HG02943 (cell line): ENCODE measurements around the gene GNAL.

Experiments
- ATAC-seq: cut with Tn5 transposase; IDR thresholded peaks from one replicate; pipeline ENCODE4 v1.9.1; 2021; ENCODE audit warnings: mild to moderate bottlenecking, low read depth, moderate library complexity; ENCODE audit not compliant: unreplicated experiment

The GNAL gene

DNA sequence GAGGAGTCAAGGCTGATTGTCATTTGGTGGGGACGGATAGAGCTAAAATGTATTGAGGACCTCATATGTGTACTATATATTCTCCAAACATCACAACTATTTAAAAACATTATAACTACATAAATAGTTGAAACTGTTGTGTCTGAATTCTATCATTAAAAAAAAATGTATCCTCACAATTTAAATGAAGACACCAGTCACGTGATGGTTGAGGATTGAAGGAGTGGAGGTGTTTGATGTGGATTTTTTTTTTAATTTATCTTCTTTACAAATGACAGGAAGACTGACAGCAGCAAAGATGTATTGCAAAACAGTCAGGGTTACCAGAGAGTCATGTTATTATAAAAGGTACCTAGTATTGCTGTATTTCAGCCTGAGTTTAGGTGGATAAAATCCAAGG is 30.0 kb downstream of the GNAL start:
- ATAC-seq, result no peak

DNA sequence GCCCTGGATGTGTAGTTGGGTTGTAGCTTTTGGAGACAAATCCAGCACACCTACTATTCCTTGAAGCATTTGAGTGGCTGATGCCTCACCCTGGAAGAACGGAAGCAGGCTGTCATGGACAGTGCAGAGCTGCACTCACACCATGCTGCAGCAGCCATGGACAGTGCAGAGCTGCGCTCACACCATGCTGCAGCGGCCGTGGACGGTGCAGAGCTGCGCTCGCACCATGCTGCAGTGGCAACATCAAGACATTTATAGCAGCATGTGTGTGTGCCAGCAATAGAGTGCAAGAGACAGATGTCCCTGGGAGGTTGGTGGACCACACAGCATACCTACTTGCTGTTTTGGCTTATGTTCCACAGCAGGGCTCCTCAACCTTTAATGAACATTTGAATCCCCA is 30.6 kb downstream of the GNAL start:
- no peak for ATAC-seq

DNA sequence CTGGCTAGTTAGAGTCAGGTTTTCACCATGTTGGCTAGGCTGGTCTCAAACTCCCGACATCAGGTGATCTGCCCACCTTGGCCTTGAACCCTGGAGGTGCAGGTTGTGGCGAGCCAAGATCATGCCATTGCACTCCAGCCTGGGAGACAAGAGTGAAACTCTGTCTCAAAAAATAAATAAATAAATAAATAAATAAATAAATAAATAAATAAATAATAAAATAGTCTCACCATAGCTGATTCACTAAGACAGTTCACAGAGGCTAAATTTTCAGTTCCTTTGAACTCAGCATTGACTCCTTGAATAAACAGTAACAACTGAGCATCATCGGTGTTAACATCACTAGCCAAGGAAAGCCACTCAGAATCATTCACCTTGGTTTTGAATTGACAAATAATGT is 32.7 kb downstream of the GNAL start:
- ATAC-seq, result no peak

DNA sequence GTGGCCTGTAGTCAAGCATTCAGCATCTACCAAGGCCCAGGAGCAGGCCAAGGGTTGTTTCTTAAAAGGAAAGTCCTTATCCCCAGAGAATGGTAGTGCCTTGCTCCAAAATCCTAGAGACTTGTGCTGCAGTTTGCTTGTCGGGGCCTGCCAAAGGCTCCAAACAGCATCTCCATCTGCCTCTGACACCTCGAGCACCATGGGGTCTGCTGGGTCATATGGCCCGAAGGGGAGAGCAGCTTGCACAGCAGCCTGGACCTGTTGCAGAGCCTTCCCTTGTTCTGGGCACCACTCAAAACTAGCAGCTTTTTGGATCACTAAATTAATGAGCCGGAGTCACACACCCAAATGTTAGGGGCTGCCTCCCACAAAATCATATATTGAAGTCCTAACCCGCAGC is 35.7 kb downstream of the GNAL start:
- ATAC-seq, result no peak

DNA sequence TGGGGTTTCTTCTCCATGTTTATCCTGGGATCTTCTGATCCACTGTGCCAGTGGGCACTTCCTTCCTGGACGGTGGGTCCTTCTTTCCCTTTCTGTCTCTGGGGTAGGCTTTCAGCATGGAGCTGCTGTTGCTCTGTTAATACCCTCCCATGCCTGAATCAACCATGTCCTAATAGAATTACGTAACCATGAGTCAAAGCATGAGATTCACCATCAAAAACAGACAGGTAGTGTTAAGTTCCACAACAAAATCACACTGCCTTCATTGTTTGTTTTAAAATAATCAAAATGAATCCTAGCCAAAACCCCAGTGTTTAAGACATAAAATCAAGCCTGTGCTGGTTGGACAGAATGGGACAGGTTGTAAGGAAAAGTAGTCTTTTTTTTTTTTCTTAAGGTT is 37.5 kb downstream of the GNAL start:
- no peak for ATAC-seq

DNA sequence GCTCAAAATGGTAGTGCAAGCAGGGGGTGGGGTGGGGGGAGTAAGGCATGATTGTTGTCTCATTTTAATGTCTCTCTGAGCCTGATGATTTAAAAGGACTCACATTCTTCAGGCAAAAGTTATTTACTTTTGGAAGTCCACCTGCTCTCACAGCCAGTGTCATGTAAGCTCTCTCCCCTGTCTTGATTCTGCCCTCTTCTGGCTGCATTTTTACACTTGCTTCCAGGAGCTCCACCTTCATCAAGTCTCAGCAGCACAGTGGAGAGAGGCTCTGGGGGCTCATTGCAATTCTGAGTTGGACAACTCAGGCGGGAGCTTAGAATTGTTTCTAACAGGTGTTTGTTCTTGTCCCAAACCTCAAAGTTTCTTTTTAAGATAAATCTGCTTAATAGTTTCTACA is 39.2 kb downstream of the GNAL start:
- no peak for ATAC-seq

DNA sequence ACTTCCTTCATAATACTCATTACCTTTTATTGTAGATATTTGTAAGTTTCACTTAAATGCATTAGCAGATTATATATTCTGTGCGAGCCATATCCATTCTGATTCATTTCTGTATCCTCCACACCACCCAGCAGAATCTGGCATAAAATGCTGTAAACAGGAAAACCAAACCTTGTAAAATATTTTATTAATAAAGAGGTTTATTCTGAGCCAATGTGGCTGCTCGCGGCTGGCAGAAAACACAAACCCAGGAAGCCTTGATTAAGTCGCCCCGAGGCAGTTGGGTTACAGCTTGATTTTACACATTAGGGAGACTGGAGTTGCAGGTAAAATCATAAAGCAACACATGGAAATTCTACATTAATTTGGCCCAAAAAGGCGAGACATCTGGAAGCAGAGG is 40.5 kb downstream of the GNAL start:
- no peak for ATAC-seq

DNA sequence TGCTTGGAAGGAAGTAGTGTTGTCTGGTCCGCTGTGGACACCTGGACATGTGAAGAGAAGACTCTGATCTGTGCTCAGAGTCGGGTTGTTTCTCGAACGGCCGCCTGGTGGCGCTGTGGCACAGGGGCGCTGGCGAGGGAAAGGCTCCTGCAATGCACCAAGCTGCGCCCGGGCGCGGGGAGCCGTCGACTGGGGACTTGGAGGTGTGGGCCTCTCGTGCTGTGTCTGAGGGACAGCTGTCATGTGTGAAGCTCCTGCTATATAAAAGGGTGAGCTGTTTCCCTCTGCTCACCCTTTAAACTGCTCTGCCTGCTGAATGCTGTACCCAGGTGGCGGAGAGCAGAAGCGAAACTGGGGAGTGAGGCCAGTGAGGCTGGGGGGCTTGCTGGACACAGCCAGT is 44.0 kb downstream of the GNAL start:
- no peak for ATAC-seq

DNA sequence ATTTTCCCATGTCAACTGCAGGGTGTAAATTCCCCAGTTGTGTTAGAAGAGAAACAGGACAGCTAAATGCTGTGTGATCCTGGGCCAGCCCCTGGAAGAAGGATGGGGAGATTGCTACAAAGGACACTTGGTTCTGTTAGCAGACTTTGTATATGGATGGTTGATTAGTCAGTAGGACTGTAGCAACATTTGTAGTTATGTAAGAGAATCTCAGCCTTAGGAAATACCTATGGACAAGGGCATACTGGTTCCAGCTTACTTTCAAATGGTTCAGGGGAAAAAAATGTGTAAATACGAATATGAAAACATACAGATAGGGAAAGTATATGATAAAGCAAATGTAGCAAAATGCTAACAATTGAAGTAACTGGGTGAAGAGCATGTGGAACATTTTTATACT is 47.6 kb downstream of the GNAL start:
- no peak for ATAC-seq

DNA sequence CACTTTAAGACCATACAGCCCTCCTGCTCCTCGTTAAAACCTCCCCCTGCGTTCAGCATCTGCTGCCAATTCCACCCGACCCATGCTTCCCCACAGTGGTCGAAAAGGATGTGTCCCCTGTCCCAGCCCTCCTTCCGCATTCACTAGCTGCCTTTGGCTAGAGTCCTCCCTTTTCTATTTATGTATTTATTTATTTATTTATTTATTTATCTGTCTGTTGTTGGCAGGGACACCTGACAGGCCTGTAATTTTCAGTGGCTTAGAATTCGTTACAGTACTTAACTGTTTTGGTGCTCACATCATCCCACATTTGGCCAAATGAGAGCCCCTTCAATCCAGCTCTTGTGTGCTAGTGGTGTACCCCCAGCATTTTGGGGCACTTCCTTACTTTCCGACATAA is 50.8 kb downstream of the GNAL start:
- ATAC-seq, result no peak

DNA sequence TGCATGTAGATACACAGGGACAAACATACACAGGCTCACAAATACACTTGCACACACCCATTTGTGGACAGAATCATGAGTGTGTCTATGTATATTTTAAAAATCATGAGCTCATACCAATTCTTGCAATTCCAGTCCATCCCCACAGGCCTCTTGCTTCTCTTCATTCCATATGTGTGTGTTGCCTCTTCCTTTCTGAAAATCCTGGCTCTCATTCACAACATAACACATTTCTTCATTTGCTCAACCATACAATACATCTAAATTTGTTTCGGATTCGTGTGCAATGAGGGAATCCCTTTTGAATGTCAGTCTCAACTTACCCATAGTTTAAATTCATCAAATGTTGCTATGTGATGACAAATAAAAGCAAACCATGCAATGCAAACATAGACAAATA is 51.4 kb downstream of the GNAL start:
- ATAC-seq, result no peak

DNA sequence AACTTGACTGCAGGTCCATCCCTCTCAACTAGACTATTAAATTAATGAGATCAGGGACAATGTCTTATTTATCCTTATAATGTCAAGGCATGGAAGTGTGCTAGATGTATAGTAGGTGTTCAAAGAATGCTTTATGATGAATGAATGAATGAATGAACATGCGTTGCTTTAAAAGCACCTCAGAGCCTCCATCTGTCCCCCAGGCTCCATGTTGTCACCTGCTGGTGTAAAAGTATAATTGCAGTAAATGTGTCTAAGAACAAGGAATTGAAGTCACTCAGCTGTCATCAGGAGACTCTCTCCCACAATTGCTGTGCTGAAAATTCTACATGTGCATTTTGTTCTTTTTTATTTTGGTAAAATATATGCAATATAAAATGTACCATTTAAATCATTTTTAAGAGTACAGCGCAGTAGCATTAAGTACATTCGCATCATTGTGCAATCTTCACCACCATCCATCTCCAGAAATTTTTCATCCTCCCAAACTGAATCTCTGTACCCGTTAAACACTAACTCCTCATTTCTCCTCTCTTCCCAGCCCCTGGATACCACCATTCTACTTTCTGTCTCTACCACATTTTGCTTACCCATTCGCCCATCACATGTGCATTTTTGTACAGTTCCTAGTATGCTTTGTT is 52.6 kb downstream of the GNAL start:
- no peak for ATAC-seq

DNA sequence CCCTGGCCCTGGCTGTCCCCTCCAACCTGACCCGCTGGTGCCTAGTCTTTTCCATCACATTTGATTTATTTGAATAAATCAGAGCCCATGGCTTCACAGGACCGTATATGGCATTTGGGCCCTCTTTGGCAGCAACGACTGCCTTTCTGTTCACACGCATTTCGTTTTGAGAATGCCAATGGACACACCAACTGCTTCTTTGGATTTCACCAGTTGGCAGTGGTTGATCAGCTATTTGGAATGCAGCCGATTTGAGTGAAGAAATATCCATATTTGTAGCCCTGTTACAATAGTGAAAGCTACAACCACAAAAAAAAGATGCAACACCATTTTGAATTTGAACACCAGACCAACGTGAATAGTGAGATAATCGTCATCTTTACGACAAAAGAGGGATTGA is 56.5 kb downstream of the GNAL start:
- ATAC-seq, result no peak

DNA sequence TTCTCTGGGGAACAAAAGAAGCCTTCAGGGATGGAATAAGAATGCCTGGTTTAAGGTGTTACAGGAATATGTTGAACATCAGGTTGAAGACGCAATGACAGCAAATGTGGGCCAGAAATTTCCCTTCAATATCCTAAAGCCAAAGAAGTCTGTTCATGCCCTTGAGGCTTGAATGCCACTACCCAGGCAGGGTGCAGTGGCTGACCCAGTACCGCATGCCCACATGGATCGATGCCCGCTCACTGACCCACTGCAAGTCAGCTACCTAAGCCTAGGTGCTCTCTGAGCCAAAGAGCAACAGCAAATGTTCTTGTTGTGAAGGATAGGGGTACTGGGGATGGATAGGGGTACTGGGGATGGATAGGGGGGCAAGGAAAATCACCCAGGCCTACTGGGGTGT is 58.2 kb downstream of the GNAL start:
- ATAC-seq, result no peak

DNA sequence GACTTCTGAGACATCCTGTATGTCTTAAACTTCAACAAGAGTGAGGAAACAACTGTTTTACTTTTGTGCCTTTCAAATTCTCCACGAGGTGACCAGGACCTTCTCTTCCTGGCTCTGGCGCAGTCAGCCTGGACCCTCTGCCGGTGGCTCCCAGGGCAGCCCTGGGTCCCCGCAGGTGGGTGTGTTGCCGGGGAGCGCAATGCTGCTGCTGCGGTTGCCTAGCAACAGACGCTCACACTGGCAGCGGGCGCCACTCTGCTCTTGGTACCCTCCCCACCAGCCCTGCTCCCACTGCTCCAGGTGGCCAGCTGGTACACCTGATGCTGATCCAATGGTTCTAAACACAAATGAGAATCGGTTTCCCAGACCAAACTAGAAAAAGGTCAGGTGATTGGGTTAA is 58.7 kb downstream of the GNAL start:
- no peak for ATAC-seq

DNA sequence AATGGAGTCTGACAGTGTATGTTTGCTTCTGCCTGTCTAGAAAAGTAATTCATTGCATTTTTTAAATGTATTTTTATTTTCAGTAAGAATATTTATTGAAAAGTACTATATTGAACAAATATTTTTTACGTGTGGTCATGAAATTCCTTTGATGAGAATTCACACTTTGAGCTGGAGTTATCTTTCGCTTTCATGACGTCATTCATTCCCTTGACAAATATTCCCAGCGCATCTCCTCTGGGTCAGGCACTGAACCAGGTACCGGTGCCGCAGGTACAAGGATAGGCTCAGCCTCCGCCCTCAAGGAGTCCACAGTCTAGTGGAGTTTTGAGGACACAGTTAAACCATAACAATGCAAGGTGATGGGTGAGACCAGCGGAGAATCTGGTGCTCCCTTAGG is 60.2 kb downstream of the GNAL start:
- ATAC-seq, result no peak

DNA sequence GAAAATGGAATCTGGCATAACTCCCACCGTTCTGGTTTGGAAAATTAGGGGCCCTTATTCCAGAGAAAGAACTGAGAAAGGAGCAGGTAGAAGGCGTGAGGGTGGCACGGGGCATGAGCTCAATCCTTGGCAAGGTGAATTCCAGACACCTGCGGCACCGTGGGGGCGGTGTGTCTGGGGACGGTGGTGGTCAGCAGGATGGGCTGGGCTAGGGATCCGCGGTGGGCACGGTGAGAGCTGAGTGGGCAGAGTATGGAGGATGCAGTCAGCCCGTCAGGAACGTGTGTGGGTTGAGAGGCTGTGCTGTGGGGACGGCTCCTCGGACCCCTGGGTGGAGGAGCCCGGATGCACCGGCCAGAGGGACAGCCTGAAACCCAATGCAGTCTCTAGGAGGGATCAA is 61.1 kb downstream of the GNAL start:
- no peak for ATAC-seq

DNA sequence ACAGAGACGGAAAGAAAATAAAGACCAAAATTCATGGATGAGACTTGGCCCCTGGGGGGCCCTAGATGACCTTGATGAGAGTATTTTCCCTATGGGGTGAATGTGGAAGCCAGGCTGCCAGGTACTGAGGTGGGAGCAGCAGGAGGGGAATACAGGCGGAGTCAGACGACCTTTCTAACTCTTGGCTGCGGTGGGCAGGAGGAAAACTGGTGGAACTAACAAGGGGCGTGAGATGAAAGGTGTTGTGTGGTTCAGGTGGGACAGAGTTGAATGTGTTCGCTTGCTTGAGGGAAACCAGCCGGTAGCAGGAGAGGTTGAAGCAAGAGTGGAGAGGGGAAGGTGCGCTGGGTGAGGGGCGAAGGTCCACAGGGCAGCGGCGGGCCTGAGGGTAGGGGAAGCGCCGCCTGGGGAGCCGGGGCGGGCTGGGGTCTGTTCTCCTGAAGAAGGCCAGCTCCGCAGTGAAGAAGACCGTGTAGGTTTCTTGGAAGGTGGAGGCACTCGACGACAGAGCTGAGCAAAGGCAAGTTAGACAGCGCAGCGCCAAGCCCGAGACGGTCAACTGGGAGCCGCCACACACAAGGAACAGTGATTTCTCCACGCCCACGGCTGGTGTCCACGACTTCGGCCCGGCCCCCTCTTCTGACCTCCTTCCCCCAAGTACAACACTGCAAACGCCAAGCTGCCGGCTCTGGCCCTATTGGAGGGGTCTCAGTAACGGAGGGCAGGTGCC is 61.7 kb downstream of the GNAL start:
- ATAC-seq, result no peak

DNA sequence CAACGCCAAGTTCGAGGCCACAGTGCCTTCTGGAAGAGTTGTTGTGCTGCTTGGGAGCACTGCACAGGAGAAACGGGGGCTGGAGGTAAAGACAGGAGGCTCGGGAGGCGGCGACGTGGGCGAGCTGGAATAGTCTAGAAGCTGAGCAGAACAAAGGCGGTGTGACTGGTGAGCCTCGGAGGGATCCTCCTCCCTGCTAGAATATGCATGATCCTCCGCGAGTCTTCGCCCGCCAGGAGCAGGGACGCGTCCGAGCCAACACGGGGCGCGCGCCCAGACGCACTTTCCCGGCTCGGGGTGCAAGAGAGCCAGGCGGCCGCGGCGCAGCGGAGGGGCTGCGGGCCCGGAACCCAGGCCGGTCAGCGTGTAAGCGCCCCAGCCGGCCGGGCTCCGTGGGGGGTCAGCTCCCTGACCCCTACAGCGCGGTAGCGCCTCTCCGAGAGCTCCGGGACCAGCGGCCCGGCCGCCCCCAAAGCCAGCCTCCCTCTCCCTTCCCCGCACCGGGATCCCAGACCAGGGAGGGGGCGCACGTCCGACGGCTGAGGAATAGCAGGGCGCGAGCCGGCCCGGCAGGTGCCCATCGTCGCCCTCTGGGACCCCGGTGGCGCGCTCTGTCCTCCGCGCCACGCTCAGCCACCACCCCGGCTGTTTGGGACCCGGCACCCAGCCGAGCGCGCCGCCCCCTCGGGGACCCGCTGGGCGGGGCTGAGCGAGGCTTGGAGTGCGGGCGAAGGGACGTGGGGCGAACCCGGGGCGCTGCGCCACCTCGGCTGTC is 62.5 kb downstream of the GNAL start:
- no peak for ATAC-seq

DNA sequence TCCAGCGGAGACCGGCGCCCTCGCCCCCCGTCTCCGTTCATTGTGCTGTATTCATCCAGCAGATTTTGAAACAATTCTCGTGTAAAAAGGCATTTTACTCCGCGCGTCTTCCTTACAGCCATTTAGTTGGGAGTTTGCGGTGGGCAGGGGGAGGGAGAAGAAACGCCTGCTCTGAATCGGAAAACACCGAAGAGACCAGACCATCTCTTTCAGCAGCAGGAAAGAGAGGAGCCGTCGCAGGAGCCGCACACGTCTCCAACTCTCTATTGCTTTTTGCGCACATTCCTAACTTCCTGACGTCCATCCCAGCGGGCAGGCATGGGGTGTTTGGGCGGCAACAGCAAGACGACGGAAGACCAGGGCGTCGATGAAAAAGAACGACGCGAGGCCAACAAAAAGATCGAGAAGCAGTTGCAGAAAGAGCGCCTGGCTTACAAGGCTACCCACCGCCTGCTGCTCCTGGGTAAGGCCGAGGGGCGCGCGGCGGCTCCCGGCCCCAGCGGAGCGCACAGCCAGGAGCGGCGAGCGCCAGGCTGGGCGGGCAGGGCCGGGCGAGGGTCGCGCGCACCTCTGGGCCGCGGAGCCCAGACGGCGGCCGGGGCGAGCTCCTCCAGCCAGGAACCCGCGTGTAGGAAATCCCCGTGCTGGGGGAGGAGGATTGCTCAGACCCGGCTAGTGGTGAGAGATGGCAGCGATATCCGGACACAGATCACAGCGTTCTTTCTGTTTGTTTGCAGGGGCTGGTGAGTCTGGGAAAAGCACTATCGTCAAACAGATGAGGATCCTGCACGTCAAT is 63.2 kb downstream of the GNAL start:
- no peak for ATAC-seq

DNA sequence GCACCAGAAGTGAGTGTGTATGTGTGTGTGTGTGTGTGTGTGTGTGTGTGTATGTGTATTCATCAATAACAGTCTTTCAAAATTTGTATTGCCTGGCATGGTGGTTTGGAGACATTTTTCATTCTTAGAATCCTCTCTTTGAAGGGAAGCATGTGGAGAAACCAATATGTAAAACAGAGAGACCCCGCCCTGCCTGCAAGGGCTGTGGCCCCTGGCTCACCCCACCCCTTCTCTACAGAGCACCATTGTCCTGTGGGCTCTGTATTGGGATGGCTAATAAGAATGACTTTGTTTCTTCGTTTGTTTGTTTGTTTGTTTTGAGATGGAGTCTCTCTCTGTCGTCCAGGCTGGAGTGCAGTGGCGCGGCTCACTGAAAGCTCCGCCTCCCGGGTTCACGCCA is 65.9 kb downstream of the GNAL start:
- ATAC-seq, result no peak
